Breast epithelium (tissue), 3 donors: ENCODE results near the gene TRIM46.

Experiments used
- CTCF ChIP-seq, 3 donors: fragments of 450-650 bp; IDR thresholded peaks; one replicate each; pipeline ENCODE4 v1.5.1; 2016 to 2017; ENCODE audit warnings: antibody characterized with exemption in 3 of 3, mild to moderate bottlenecking in 3 of 3, moderate library complexity in 3 of 3
- POLR2A ChIP-seq: fragments of 450-650 bp; IDR thresholded peaks from one replicate; pipeline ENCODE4 v1.6.1; 2016; ENCODE audit warnings: antibody characterized with exemption, mild to moderate bottlenecking, moderate library complexity
- POLR2AphosphoS5 ChIP-seq, 3 donors: sonication (generic); formaldehyde crosslinking; IDR thresholded peaks; one replicate each; pipeline ENCODE4 v1.6.1; 2017; ENCODE audit warnings: antibody characterized with exemption in 3 of 3

DNA sequence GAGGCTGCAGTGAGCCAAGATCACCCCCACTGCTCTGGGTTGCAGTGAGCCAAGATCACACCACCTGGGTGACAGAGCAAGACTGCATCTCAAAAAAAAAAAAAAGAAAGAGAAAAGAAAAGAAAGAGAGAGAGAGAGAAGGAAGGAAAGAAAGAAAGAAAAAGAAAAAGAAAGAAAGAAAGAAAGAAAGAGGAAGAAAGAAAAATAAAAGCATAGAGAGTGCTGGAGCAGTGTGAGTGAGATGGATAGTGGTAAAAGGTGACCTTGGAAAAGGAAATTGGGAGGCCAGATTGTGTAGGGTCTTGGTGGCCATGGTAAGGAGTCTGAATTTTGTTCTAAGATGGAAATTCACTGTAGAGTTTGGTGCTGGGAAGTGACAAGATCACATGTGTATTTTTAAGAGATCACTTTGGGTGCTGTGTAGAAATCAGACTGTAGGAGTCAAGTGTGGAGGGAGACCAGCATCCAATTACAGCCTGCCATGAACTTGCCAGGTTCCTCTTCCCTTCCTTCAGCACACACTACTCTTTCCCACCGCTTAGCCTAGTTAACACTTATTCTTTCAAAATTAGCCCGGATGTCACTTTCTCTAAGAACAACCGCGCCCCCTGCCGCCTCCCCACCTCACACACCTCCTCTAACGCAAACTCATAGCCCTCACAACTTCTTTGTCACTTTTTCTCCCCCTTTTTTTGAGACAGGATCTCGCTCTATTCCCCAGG, 52.7 kb downstream of the TRIM46 start:
- TF ChIP-seq CTCF (IDR thresholded peaks at IDR 0.05) = peak; percentile 36 to 50 (median 48)
- no peak for TF ChIP-seq POLR2AphosphoS5 (IDR thresholded peaks at IDR 0.05)
- no peak for TF ChIP-seq POLR2A
